Measurements from ENCODE around the gene SERAC1.

DNA sequence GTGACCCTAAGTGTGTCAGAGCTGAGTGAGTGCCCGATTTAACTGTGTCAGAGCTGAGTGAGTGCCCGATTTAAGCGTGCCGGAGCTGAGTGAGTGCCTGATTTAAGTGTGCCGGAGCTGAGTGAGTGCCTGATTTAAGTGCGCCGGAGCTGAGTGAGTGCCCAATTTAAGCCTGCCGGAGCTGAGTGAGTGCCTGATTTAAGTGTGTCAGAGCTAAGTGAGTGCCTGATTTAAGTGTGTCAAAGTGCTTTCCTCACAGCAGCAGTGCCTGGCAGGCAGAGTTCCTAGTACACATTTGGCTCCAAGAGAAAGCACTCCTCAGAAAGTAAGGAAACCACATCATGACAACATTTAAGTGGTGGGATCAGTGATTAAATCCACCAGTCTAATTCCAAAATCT, 13.2 kb downstream of the SERAC1 start:
- TF ChIP-seq, protein P1, sequence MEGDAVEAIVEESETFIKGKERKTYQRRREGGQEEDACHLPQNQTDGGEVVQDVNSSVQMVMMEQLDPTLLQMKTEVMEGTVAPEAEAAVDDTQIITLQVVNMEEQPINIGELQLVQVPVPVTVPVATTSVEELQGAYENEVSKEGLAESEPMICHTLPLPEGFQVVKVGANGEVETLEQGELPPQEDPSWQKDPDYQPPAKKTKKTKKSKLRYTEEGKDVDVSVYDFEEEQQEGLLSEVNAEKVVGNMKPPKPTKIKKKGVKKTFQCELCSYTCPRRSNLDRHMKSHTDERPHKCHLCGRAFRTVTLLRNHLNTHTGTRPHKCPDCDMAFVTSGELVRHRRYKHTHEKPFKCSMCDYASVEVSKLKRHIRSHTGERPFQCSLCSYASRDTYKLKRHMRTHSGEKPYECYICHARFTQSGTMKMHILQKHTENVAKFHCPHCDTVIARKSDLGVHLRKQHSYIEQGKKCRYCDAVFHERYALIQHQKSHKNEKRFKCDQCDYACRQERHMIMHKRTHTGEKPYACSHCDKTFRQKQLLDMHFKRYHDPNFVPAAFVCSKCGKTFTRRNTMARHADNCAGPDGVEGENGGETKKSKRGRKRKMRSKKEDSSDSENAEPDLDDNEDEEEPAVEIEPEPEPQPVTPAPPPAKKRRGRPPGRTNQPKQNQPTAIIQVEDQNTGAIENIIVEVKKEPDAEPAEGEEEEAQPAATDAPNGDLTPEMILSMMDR (IDR thresholded peaks at IDR 0.05) = no peak
- TF ChIP-seq EP300 (IDR thresholded peaks at IDR 0.05) = no peak
